Endothelial cell of umbilical vein (primary cell): ENCODE data around the gene B3GNT3. TPM values are rescaled to one million over a fixed set of nuclear protein-coding genes. Genes with fewer than 3 reads are reported as not detected.

Experiments used
- BruUV-seq: library from RNA; stranded (reverse); fragments of 400-500 nt; replicated peaks from 2 replicates; lab custom pipeline; 2021; lab: Mats Ljungman, UMichigan
- CTCF ChIA-PET: fragments of 300-600, 350-600 bp; sonication (Branson Sonifier 250); formaldehyde crosslinking; loops from one replicate; lab custom pipeline; 2021; ENCODE audit warnings: antibody characterized with exemption, inconsistent platforms; lab: Charles Lee
- POLR2A ChIA-PET: fragments of 300-600, 350-600 bp; sonication (Branson Sonifier 250); formaldehyde crosslinking; loops from one replicate; lab custom pipeline; 2021; ENCODE audit warnings: antibody characterized with exemption, inconsistent platforms; lab: Charles Lee
- DNase-seq: peaks from one replicate; pipeline ENCODE4 v3.0.0-alpha.2; 2011; ENCODE audit warnings: low read depth, low spot score
- FAIRE-seq: peaks from 2 replicates; lab custom pipeline; 2011; peaks lifted over from hg19 to GRCh38; lab: Jason Lieb, UNC
- H2AFZ ChIP-seq: 2 replicates; pipeline ENCODE4 v1.6.0; 2012; ENCODE audit warnings: low read depth, low read length, control low read depth, inconsistent platforms
- H3K27ac ChIP-seq: 2 replicates; pipeline ENCODE4 v1.5.1; 2011; ENCODE audit warnings: low read depth, mild to moderate bottlenecking, control low read depth, low read length, moderate library complexity; ENCODE audit not compliant: insufficient read depth
- H3K27me3 ChIP-seq, 2 experiments: 2 replicates each; pipeline versions ENCODE4 v1.6.0 to v1.6.1; 2011; ENCODE audit warnings: low read length in 2 of 2, mixed read lengths in 1 of 2; ENCODE audit not compliant: control insufficient read depth in 2 of 2, insufficient read depth in 2 of 2
- H3K36me3 ChIP-seq, 2 experiments: 2 replicates in 1 of 2; 3 replicates in 1 of 2; pipeline ENCODE4 v1.5.1; 2011; ENCODE audit warnings: low read length in 2 of 2, mild to moderate bottlenecking in 1 of 2, moderate library complexity in 1 of 2; ENCODE audit not compliant: control insufficient read depth in 2 of 2, insufficient read depth in 2 of 2; ENCODE audit errors: extremely low read depth in 1 of 2
- H3K4me1 ChIP-seq: 3 replicates; pipeline ENCODE4 v1.5.1; 2011; ENCODE audit warnings: mild to moderate bottlenecking, low read length; ENCODE audit not compliant: control insufficient read depth, insufficient read depth; ENCODE audit errors: extremely low read depth
- H3K4me2 ChIP-seq: 2 replicates; pipeline ENCODE4 v1.6.1; 2011; ENCODE audit warnings: low read length, control low read depth, mixed read lengths; ENCODE audit not compliant: insufficient read depth
- H3K4me3 ChIP-seq, 3 experiments: fragments of 200-600 bp in 1 of 3; sonication (generic), shearing (Covaris generic) in 1 of 3; replicated peaks in 1 of 3; 2 replicates each; pipeline ENCODE4 v1.5.1; 2011 to 2016; ENCODE audit warnings: control low read depth in 3 of 3, low read length in 3 of 3, mild to moderate bottlenecking in 2 of 3, inconsistent platforms in 1 of 3, low read depth in 1 of 3, moderate library complexity in 1 of 3; ENCODE audit not compliant: insufficient read depth in 1 of 3
- H3K79me2 ChIP-seq: 2 replicates; pipeline ENCODE4 v1.6.0; 2012; ENCODE audit warnings: low read length, inconsistent platforms; ENCODE audit not compliant: control insufficient read depth, insufficient read depth
- H3K9ac ChIP-seq: replicated peaks from 2 replicates; pipeline ENCODE3; 2011; ENCODE audit warnings: low read length, control low read depth; ENCODE audit not compliant: insufficient read depth; ENCODE audit errors: extremely low read depth
- H3K9me1 ChIP-seq: replicated peaks from 3 replicates; pipeline ENCODE4 v1.6.0; 2011; ENCODE audit warnings: mild to moderate bottlenecking, low read length; ENCODE audit not compliant: control insufficient read depth, insufficient read depth; ENCODE audit errors: extremely low read depth
- H3K9me3 ChIP-seq: replicated peaks from 2 replicates; pipeline ENCODE4 v1.5.1; 2012; ENCODE audit warnings: low read length, inconsistent platforms; ENCODE audit not compliant: control insufficient read depth, insufficient read depth
- H4K20me1 ChIP-seq: replicated peaks from 2 replicates; pipeline ENCODE3; 2011; ENCODE audit warnings: mild to moderate bottlenecking, low read length; ENCODE audit not compliant: control insufficient read depth, insufficient read depth; ENCODE audit errors: extremely low read depth
- GATA2 ChIP-seq: IDR thresholded peaks from 2 replicates; pipeline ENCODE4 v1.7.0; 2011; ENCODE audit warnings: low read depth, mild to moderate bottlenecking, moderate library complexity, mixed read lengths, low read length; ENCODE audit not compliant: insufficient read length, insufficient read depth
- MYC ChIP-seq: IDR thresholded peaks from one replicate; pipeline ENCODE4 v1.6.1; 2011; ENCODE audit warnings: mild to moderate bottlenecking, low read depth, low read length
- POLR2A ChIP-seq: IDR thresholded peaks from 2 replicates; pipeline ENCODE4 v1.6.1; 2012; ENCODE audit warnings: low read depth, mild to moderate bottlenecking, control low read depth, low read length
- POLR2AphosphoS5 ChIP-seq: IDR thresholded peaks from 2 replicates; pipeline ENCODE4 v1.6.1; 2012; ENCODE audit warnings: low read depth, mild to moderate bottlenecking, control low read depth, low read length, moderate library complexity; ENCODE audit not compliant: insufficient read depth
- dilution Hi-C: fragments of 300-500 bp; cut with MboI; formaldehyde crosslinking; loops from one replicate; pipeline ENCODE4 v1.15.0; 2019; ENCODE audit warnings: low sequenced_read_pairs; ENCODE audit not compliant: extremely low pct_ligation_motif_present
- intact Hi-C: fragments of 100-400 bp; cut with micrococcal nuclease; formaldehyde crosslinking; loops from one replicate; pipeline ENCODE4 v1.10.0; 2022
- polyA plus RNA-seq, 4 experiments: library from polyadenylated mRNA; depleted of rRNA in 3 of 4; stranded (reverse) in 3 of 4; unstranded in 1 of 4; fragments of >200 nt; gene quantifications; 2 replicates each; pipeline versions ENCODE4 v1.2.1 to v1.2.3, GENCODE V29; 2011 to 2012; ENCODE audit warnings: missing spikeins in 1 of 4
- total RNA-seq: library from RNA; stranded (reverse); gene quantifications from 2 replicates; pipeline ENCODE4 v1.2.3, GENCODE V29; 2021
- TF ChIP-seq, protein P1 (sequence below), 2 donors: IDR thresholded peaks; 1 replicate in 1 of 2; 2 replicates in 1 of 2; pipeline ENCODE4 v1.5.1; 2011; ENCODE audit warnings: low read length in 2 of 2, mild to moderate bottlenecking in 2 of 2, moderate library complexity in 2 of 2, control low read depth in 1 of 2, inconsistent platforms in 1 of 2, low read depth in 1 of 2; ENCODE audit not compliant: insufficient read depth in 1 of 2; ENCODE audit errors: extremely low read depth in 1 of 2

B3GNT3 gene
- total and polyA plus RNA-seq, 2 donors (not counting 3 experiments of a cell fraction or from before 2014, with no cell fraction given), result 0.10 TPM; not detected in 1

DNA sequence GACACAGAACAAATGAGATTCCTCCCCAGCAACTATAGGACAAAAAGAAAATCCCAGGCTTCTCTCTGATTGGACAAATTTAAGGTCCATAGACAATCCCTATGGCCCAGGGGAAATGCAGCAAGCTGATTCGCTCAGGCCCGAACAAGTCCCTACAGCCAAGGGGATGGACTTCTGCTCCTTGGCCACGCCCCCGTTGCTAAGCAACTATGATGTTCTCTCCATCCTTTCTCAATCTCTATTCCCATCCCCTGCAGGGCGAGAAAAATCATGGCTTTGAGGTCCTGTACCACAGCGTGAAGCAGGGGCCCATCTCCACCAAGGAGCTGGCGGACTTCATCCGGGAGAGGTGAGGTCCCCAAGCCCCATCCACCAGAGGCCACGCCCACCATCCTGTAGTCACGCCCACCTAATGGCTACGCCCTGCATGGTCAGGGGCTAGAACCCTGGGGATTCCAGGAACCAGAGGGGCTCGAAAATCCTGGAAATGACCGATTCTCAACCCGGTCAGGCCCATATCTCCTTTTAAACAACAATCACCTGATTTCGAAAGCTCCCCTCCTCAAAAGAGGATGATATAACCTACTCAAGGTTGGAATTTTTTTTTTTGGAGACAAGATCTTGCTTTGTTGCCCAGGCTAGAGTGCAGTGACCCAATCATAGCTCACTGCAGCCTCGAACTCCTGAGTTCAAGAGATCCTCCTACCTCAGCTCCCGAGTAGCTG lies 32.3 kb upstream of the B3GNT3 start:
- H3K9ac ChIP-seq, result no peak overlapping the region
- TF ChIP-seq POLR2AphosphoS5, result no peak
- TF ChIP-seq MYC, result no peak
- TF ChIP-seq GATA2, result no peak
- TF ChIP-seq, protein P1, sequence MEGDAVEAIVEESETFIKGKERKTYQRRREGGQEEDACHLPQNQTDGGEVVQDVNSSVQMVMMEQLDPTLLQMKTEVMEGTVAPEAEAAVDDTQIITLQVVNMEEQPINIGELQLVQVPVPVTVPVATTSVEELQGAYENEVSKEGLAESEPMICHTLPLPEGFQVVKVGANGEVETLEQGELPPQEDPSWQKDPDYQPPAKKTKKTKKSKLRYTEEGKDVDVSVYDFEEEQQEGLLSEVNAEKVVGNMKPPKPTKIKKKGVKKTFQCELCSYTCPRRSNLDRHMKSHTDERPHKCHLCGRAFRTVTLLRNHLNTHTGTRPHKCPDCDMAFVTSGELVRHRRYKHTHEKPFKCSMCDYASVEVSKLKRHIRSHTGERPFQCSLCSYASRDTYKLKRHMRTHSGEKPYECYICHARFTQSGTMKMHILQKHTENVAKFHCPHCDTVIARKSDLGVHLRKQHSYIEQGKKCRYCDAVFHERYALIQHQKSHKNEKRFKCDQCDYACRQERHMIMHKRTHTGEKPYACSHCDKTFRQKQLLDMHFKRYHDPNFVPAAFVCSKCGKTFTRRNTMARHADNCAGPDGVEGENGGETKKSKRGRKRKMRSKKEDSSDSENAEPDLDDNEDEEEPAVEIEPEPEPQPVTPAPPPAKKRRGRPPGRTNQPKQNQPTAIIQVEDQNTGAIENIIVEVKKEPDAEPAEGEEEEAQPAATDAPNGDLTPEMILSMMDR (IDR thresholded peaks at IDR 0.05; ENCODE audit: extremely low read depth in 1 of 2, insufficient read depth in 1 of 2, low read depth in 1 of 2, low read length in 2 of 2), result no peak
- TF ChIP-seq POLR2A, result no peak
- H4K20me1 ChIP-seq, result no peaks in the 10 kb centered on the region
- POLR2A ChIA-PET, result interaction anchor here (0.7 kb wide), 1 partner anchor 152 kb away, joined by 4 read pairs; no protein-coding TSS in a partner anchor
- H3K4me1 ChIP-seq, result peaks cover 3% of the 10 kb centered on the region
- no peak overlapping the region for H2AFZ ChIP-seq
- no peak overlapping the region for H3K4me3 ChIP-seq
- H3K79me2 ChIP-seq, result no peaks in the 10 kb centered on the region
- CTCF ChIA-PET, result interaction anchor here (0.6 to 1.0 kb wide), 3 partner anchors 12 to 321 kb away, joined by 3 to 4 read pairs (median 3); no protein-coding TSS in a partner anchor
- DNase-seq, result peak; percentile 39
- FAIRE-seq, result peak; percentile 46
- no peaks in the 10 kb centered on the region for H3K36me3 ChIP-seq
- H3K9me3 ChIP-seq, result no peaks in the 10 kb centered on the region
- BruUV-seq, result no TSS peak
- H3K9me1 ChIP-seq, result no peaks in the 10 kb centered on the region
- dilution Hi-C loops, result no loop called here
- no peaks in the 10 kb centered on the region for H3K27me3 ChIP-seq
- intact Hi-C loops, result no loop called here
- H3K27ac ChIP-seq, result no peak overlapping the region
- no peak overlapping the region for H3K4me2 ChIP-seq
